NCI-H2196 (cell line): ENCODE data around the gene TNRC6A.
"Not testable (repeated sequence)": the region's sequence is repeated elsewhere in the genome, so short reads cannot be mapped to it uniquely, and the experiment has no call there.

Source experiments
- DNase-seq: peaks from one replicate; lab custom pipeline; 2025; ENCODE audit not compliant: unreplicated experiment; lab: John Stamatoyannopoulos, UW

TNRC6A gene

GRCh38 chr16:24729243-24729950 lies at the start of gene TNRC6A:
TNRC6A (plus strand) TSS chr16:24729651; CDS start chr16:24729842, 191 bp downstream.
- DNase-seq = peak; percentile 90

DNA sequence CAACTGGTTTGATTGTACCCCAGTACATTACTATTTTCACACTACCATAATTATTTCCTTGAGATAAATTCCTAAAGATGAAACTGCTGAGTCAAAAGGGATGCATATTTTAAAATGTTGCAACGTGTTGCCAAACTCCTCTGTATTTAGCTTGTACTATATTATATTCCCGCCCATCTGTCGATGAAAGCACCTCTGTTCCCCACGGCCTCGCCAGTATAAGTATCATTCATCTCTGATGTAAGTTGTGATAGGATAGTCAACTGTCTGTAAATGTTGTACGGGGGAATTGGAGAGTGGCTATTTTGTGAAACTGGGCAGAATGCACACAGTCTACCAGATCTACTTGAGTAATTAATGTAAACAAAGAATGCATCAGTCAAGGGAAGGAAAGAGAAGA lies 47.7 kb upstream of the TNRC6A start:
- no peak for DNase-seq

GRCh38 chr16:24683250-24683649 lies 46.2 kb upstream of the TNRC6A start:
- no peak for DNase-seq

DNA sequence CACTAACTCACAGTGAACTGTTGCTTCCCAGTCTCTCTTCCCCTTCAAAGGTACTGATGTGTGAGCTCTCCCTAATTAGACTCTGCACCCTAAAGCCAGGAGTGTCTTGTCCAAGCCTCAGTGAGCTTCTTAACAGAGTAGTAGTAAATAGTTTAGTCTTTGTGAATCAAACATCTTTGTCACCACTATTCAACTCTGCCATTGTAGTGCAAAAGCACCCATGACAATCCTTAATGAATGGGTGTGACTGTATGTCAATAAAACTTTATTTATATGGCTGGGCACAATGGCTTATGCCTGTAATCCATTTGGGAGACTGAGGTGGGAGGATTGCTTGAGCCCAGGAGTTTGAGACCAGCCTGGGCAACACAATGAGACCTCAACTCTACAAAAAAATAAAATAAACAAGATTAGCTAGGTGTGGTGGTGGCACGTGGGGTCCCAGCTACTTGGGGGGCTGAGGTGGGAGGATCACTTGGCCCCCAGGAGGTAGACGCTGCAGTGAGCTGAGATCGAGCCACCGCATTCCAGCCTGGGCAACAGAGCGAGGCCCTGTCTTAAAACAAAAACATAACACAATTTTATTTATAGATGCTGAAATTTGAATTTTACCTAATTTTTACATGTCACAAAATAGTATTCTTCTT lies 45.5 kb upstream of the TNRC6A start:
- DNase-seq = no peak

- DNase-seq = peak; percentile 82
These were observed 43.7 kb upstream of the TNRC6A start for GRCh38 chr16:24685539-24686432.

- DNase-seq = no peak
These were observed 42.8 kb upstream of the TNRC6A start for GRCh38 chr16:24686678-24687077.

DNA sequence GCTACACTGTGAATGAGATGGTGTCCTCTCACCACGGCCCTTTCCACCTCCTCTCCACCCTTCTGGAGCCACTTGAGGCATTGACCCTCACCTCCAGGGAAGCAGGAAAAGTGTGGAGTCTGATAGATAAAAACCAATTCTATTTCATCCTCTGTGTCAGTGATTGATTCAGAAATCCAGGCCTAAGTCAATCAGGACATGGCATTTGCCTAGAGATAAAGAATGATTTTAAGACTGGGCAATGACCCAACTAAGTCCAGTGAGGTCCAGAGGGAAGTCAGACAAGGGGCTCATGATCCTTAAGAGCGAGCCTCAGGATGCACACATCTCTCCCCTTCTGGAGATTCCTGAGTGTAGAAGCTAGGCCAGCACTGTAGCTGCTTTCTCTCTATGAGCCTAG lies 41.1 kb upstream of the TNRC6A start:
- DNase-seq = no peak

DNA sequence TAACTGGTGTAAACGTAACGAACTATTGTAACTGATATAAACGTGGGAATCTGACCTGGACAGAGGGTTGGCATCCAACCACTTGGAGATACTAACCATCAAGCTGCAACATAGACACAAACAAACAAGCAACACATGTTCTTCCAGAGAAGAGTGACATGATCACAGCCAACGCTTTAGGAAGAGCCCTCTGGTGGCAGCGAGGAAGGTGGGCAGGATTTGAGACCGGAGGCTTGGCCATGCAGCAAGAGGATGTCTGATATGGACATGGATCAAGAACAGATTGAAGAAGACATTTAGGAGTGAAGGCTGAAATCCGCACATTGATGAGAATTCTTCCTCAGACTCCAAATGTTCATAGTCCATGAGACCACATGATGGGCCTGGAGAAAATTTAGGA lies 40.3 kb upstream of the TNRC6A start:
- no peak for DNase-seq

DNA sequence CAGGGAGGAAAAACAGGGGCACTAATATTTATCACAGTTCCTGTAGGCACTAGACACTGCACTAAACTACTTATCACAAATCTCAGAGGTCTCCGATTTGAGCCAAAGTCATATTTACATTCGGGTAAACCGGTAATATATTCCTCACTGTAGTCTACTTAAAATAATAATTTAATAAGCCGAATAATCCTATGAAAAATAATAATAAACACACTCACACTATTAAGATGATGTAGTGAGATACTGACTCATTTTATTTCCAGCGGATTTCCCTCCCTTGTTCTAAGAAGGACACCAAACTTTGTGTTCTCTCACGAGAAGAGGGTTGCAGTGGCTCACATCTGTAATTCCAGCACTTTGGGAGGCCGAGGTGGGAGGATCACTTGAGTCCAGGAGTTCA lies 36.6 kb upstream of the TNRC6A start:
- no peak for DNase-seq

GRCh38 chr16:24694931-24695330 lies 34.5 kb upstream of the TNRC6A start:
- no peak for DNase-seq

DNA sequence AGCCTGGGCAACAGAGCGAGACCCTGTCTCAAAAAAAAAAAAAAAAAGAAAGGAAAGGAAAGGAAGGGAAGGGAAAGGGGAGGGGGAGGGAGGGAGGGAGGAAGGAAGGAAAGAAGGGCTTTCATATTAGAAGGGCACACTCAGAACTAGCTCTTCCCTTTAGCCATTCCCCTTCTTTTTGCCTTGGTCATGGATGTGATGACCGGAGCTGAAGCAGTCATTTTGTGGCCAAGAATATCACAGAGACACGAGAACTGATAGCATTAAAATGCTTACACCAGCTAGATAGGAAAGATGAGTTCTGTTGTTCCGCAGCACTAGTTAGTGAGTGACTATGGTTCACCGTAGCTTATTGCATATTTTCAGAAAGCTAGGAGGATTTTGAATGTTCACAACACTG lies 32.8 kb upstream of the TNRC6A start:
- no peak for DNase-seq

GRCh38 chr16:24698308-24698707 lies 31.1 kb upstream of the TNRC6A start:
- DNase-seq = no peak

DNA sequence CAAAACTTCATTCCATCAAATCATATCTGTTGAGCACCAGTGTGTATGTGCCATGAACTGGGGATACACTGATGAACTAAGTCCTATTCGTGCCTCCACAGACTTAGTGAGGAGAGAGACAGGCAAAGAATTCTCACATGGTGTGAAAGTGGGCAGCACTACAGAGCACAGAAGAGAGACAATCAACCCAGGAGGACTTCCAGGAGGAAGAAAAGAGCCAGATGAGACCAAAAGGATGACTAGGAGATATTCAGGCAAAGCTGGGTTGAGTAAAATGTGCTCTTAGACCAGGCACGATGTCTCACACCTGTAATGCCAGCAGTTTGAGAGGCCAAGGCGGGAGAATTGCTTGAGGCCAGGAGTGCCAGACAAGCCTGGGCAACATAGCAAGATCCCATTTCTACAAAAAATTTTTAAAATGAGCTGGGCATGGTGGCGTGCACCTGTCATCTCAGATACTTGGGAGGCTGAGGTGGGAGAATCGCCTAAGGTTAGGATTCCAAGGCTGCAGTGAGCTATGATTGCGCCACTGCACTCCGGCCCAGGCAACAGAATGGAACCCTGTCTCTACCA lies 30.2 kb upstream of the TNRC6A start:
- no peak for DNase-seq

- peak; percentile 73 for DNase-seq
These were observed 28.7 kb upstream of the TNRC6A start for GRCh38 chr16:24700549-24701392.

DNA sequence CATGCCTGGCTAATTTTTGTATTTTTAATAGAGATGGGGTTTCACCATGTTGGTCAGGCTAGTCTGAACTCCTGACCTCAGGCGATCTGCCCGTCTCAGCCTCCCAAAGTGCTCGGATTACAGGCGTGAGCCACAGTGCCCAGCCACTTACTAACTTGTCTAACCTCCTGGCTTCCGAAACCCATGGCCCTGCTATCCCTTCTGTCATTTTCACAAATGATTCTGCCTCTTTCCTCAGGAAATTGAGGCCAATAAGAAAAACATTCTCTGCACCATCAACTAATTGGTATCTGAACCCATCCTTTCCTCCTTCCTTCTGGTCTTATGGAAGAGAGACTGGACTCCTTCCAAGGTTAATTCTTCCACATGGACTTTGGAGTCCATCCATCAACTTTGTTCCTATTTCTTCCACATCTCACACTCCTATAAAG lies 27.9 kb upstream of the TNRC6A start:
- DNase-seq = peak; percentile 15

- DNase-seq = not testable (repeated sequence)
These were observed 21.7 kb upstream of the TNRC6A start for GRCh38 chr16:24707760-24708159.

DNA sequence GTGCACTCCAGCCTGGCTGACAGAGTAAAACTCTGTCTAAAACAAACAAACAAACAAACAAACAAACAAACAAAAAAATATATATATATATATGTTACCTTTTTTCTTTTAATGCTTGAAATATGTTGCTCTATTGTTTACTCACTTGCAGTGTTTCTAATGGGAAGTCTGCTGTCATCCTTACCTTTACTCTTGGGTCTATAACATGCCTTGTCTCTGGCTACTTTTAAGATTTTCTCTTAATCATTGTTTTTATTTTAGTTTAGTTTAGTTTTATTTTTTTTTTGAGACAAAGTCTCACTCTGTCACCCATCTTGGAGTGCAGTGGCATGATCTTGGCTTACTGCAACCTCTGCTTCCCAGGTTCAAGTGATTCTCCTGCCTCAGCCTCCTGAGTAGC lies 16.1 kb upstream of the TNRC6A start:
- DNase-seq = no peak

GRCh38 chr16:24717411-24717810 lies 12.0 kb upstream of the TNRC6A start:
- no peak for DNase-seq

DNA sequence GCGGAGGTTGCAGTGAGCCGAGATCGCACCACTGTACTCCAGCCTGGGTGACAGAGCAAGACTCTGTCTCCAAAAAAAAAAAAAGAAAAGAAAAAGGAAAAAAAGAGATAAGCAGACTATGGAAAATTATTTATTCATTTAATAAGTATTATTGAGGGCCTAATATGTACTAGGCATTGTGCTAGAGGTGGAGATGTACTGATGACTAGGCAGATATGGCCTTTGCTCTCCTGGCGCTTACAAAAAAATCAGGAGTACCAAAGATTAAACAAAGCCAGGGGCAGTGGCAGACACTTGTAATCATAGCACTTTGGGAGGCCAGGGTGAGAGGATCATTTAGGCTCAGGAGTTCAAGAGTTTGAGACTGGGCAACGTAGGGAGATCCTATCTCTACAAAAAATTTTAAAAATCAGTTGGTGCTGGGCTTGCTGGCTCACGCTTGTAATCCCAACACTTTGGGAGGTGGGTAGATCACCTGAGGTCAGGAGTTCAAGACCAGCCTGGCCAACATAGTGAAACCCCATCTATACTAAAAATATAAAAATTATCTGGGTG lies 10.4 kb upstream of the TNRC6A start:
- DNase-seq = no peak

DNA sequence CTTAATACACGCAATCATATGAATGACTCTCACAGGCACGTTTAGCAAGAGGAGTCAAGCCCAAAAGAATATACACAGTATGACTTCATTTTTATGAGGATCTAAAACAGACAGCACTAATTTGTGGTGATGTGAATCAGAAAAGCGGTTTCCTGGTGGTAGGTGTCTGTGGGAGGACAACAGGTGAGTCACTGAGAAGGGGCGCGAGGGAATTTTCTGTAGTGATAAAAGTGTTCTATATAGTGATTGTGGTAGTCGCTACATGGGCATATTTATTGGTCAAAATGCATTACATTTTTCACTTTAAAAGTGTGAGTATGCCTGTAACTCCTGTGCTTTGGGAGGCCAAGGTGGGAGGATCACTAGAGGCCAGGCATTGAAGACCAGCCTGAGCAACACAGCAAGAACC lies 7.6 kb upstream of the TNRC6A start:
- no peak for DNase-seq
